Nephron progenitor cell (in vitro differentiated cells): ENCODE results near the gene NFKBIB.
A peak's percentile ranks its signal among the peaks of the same experiment; 100 is the strongest.

Experiments used
- DNase-seq: peaks from one replicate; pipeline ENCODE4 v3.0.0; 2021
- H3K27ac Mint-ChIP-seq: 2 replicates; pipeline ENCODE4 v1.8.0; 2021; ENCODE audit warnings: mild to moderate bottlenecking, moderate library complexity, mixed read lengths
- H3K27me3 Mint-ChIP-seq: 2 replicates; pipeline ENCODE4 v1.8.0; 2021; ENCODE audit warnings: mild to moderate bottlenecking, low read depth, mixed read lengths; ENCODE audit not compliant: poor library complexity
- H3K36me3 Mint-ChIP-seq: 2 replicates; pipeline ENCODE4 v1.8.0; 2021; ENCODE audit warnings: low read depth, mixed read lengths
- H3K4me1 Mint-ChIP-seq: 2 replicates; pipeline ENCODE4 v1.8.0; 2021; ENCODE audit warnings: mixed read lengths
- H3K4me3 Mint-ChIP-seq: 2 replicates; pipeline ENCODE4 v1.8.0; 2021; ENCODE audit warnings: mild to moderate bottlenecking, moderate library complexity, mixed read lengths
- H3K9me3 Mint-ChIP-seq: 2 replicates; pipeline ENCODE4 v1.8.0; 2021; ENCODE audit warnings: mild to moderate bottlenecking, moderate library complexity, mixed read lengths
- TF ChIP-seq, protein P1 (sequence below): fragments of 200-600 bp; sonication (generic); IDR thresholded peaks from 2 replicates; pipeline ENCODE4 v1.5.0; 2021; ENCODE audit warnings: antibody characterized with exemption

The NFKBIB gene, protein sequence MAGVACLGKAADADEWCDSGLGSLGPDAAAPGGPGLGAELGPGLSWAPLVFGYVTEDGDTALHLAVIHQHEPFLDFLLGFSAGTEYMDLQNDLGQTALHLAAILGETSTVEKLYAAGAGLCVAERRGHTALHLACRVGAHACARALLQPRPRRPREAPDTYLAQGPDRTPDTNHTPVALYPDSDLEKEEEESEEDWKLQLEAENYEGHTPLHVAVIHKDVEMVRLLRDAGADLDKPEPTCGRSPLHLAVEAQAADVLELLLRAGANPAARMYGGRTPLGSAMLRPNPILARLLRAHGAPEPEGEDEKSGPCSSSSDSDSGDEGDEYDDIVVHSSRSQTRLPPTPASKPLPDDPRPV

DNA sequence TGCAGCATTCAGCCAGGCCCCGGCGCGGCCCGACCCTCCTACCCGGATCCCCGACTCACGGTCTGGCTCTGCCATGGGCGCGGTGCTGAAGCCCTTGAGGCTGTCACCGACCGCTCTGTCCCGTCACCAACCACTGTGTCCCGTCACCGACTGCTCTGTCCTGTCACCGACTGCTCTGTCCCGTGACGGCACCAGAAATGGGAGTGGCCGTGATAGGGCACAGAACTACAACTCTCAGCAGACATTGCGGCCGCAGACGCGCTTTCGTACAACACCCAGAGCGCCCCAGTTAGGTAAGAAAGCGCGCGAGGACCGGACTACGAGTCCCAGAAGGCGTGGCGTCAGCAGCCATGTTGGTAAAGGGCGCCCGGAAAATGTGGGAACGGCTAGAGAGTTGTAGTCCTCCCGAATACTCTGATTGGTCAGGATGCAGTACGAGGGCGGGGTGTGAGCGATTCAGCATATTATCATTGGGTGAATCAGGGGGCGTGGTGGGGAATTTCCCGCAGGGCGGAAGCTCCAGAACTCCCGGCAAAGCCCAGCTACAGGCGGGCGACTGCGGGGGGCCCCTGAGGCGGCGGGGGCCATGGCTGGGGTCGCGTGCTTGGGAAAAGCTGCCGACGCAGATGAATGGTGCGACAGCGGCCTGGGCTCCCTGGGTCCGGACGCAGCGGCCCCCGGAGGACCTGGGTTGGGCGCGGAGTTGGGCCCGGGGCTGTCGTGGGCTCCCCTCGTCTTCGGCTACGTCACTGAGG is at the start of gene NFKBIB, which contains the start of gene SIRT2:
Gene NFKBIB (plus strand): TSS at position 523 of the 755 bp plus-strand sequence. CDS start 64 bp downstream, at position 587.
Gene SIRT2 (minus strand): TSS at position 172 of the 755 bp plus-strand sequence. CDS start 97 bp downstream, at position 75.
- TF ChIP-seq, protein P1, sequence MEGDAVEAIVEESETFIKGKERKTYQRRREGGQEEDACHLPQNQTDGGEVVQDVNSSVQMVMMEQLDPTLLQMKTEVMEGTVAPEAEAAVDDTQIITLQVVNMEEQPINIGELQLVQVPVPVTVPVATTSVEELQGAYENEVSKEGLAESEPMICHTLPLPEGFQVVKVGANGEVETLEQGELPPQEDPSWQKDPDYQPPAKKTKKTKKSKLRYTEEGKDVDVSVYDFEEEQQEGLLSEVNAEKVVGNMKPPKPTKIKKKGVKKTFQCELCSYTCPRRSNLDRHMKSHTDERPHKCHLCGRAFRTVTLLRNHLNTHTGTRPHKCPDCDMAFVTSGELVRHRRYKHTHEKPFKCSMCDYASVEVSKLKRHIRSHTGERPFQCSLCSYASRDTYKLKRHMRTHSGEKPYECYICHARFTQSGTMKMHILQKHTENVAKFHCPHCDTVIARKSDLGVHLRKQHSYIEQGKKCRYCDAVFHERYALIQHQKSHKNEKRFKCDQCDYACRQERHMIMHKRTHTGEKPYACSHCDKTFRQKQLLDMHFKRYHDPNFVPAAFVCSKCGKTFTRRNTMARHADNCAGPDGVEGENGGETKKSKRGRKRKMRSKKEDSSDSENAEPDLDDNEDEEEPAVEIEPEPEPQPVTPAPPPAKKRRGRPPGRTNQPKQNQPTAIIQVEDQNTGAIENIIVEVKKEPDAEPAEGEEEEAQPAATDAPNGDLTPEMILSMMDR = no peak
- peaks cover 48% of the 10 kb centered on the region for H3K4me1 Mint-ChIP-seq
- DNase-seq = peak; percentile 96
- H3K27me3 Mint-ChIP-seq = peaks cover 3% of the 10 kb centered on the region
- H3K36me3 Mint-ChIP-seq = peaks cover 18% of the 10 kb centered on the region
- H3K27ac Mint-ChIP-seq = peak within 1 kb of the TSS; percentile 94
- peak within 1 kb of the TSS; percentile 88 for H3K4me3 Mint-ChIP-seq
- peaks cover 21% of the 10 kb centered on the region for H3K9me3 Mint-ChIP-seq

DNA sequence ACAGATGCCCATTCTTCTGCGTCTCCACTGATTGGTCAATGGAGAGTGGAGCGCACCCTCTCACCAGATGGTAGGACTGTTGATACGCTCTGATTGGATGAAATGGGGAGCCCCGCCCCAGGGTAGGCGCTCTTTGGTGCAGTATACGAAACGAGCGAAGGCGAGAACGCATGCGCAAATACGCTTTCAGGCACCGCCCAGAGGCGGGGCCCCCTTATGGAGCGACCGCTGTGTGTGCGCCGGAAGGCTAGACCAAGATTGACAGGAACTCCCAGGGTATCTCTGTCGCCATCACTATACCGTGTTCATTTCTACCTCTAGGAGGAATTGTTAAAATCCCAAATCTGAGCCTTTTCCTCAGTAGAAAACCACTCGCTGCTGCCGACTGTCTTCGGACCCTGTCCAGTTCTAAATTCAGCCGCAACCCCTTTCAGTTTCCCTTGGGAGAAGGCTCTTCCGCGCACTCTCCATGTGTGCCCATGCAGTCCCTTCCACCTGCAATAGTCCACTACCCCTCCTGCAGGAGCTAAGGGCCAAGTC is 49.3 kb upstream of the NFKBIB start:
- Mint-ChIP-seq H3K4me1 (peaks cover 55% of the 10 kb centered on the region), H3K27me3 (peaks cover 4% of the 10 kb centered on the region), H3K36me3 (peaks cover 32% of the 10 kb centered on the region), H3K4me3 (peak overlapping the region; percentile 94), H3K9me3 (peaks cover 16% of the 10 kb centered on the region), H3K27ac (peak overlapping the region; percentile 99)
- TF ChIP-seq, protein P1 = no peak
- DNase-seq = peak; percentile 97

DNA sequence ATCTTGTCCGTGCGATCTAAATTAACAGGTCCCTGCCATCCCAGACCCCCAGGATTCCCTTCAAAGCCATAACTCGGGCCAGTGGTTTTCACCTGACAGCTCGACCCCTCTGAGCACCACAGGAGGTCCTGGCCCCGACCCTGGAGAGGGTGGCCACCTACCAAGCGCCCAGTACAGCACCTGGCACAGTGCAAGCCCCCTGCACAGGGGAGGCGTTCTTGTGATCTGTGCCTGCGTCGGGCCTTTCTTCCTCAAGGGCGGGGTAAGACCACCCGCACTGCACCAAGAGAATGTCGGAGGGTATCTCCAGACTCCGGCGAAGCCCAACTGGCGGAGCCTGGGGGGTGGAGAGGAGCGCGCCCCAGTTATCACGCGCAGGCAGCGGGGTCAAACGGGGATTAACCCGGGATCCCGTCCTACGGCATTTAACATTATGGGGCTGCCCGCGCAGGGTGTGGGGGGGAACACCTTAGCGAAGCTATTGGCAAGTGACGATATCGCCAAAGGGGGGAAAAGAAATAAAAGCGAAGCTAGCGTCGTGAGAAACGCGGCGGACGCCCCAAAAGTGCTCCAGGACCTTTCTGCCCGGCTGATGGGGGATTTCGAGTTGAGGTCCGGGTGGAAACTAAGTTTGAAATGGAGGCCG is 48.7 kb upstream of the NFKBIB start:
- TF ChIP-seq, protein P1 = no peak
- peaks cover 17% of the 10 kb centered on the region for H3K9me3 Mint-ChIP-seq
- H3K4me3 Mint-ChIP-seq = peak overlapping the region; percentile 94
- H3K36me3 Mint-ChIP-seq = peaks cover 26% of the 10 kb centered on the region
- peak; percentile 50 for DNase-seq
- H3K27ac Mint-ChIP-seq = peak overlapping the region; percentile 99
- H3K4me1 Mint-ChIP-seq = peaks cover 49% of the 10 kb centered on the region
- H3K27me3 Mint-ChIP-seq = peaks cover 4% of the 10 kb centered on the region

DNA sequence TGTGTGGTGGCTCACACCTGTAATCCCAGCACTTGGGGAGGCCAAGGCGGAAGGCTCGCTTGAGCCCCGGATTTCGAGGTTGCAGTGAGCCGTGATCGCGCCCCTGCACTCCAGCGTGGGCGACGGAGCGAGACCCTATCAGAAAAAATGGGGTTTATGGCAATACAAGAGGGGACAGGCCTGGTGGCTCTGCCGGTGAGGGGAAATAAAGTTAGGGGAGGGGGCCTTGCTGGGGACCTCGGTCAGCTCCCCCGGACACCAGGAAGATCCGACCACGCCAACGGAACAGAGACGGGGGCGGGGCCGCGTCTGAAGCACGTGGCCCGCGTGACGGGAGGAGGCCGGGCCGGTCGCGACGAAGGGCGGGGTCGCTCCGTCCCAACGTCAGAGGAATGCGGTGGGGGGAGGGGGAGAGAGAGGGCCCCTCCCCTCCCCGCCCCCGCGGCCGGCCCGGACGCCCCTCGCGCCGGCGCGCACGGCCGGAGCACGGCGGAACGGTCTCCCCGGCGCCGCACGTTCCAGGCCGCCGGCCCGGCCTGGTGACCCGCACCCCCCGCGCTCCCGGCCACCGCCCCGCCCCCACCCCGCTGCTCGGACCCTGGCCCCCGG is 48.0 kb upstream of the NFKBIB start:
- Mint-ChIP-seq H3K36me3 (peaks cover 25% of the 10 kb centered on the region), H3K9me3 (peaks cover 23% of the 10 kb centered on the region), H3K27ac (peak overlapping the region; percentile 99), H3K4me3 (peak overlapping the region; percentile 94), H3K4me1 (peaks cover 46% of the 10 kb centered on the region), H3K27me3 (peaks cover 4% of the 10 kb centered on the region)
- TF ChIP-seq, protein P1 = no peak
- peak; percentile 92 for DNase-seq

DNA sequence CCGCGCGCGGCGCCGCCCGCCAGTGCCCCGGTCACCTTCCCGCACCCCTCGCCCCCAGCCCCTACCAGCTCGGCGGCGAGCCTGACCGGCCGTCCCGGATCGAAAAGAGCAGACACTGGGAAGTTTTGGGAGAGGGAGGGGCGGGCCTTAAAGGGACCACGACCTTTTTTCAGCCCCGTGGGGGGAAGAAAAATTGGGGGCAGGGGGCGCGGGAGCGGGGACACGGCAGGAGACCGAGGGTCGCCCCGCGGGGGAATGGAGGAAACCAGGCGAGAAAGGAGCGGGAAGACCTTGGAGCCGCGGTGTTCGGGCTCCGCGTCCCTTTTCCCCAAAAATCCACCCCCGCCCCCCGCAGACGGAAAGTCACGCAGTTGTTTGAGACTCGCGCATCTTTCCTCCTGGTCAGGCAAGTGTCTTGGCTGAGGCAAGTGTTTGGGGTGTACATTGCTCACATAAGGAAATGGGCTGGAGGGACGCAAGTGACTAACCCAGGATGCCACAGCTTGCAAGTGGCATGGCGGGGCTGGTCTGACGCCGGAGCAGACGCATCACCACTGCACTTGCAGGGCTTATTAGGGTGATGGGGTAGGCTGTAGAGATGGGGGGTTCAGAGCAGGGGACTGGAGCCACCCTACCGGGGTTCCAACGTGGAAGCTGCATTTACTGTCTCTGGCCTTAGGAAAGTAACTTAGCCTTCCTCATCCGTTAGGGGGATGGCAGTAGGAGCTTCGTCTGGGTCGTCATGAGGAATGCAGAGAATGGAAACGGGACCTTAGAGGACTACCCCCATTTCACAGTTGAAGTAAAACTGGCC is 47.3 kb upstream of the NFKBIB start:
- Mint-ChIP-seq H3K4me3 (peak overlapping the region; percentile 90), H3K27ac (peak overlapping the region; percentile 39), H3K27me3 (peaks cover 7% of the 10 kb centered on the region), H3K4me1 (peaks cover 46% of the 10 kb centered on the region), H3K36me3 (peaks cover 21% of the 10 kb centered on the region), H3K9me3 (peaks cover 30% of the 10 kb centered on the region)
- TF ChIP-seq, protein P1 = no peak
- DNase-seq = no peak
